Fibroblast of lung (primary cell): ENCODE results near the gene NCOR2.

ENCODE experiments used
- EZH2 ChIP-seq: IDR thresholded peaks from 2 replicates; pipeline ENCODE4 v1.5.1; 2012; ENCODE audit warnings: low read length, control low read depth, mild to moderate bottlenecking; ENCODE audit errors: missing control alignments
- TF ChIP-seq, protein P1 (sequence below), 2 donors: IDR thresholded peaks in 1 of 2; conservative IDR thresholded peaks in 1 of 2; 1 replicate in 1 of 2; 2 replicates in 1 of 2; pipeline ENCODE4 v1.5.1; 2011 to 2012; ENCODE audit warnings: low read length in 2 of 2, control low read depth in 1 of 2, inconsistent platforms in 1 of 2, low read depth in 1 of 2, mild to moderate bottlenecking in 1 of 2

DNA sequence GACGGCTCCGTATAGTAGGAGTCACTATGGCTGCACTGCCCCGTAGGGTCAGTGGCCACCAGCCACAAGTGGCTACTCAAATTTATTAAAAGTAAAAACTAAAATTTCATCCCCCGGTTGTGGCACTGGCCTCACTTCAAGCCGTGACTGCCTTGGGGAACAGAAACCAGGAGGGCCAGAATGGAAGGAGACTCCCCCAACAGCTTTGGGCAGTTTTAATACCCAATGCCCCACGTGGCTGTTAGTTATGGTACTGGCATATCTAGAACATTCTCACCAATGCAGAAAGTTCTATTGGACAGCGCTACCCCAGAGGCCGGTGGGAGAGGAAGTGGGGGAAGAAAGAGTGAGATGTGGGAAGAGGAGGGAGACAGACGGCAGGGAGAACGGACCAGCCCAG, 6.2 kb downstream of the NCOR2 start:
- TF ChIP-seq, protein P1, sequence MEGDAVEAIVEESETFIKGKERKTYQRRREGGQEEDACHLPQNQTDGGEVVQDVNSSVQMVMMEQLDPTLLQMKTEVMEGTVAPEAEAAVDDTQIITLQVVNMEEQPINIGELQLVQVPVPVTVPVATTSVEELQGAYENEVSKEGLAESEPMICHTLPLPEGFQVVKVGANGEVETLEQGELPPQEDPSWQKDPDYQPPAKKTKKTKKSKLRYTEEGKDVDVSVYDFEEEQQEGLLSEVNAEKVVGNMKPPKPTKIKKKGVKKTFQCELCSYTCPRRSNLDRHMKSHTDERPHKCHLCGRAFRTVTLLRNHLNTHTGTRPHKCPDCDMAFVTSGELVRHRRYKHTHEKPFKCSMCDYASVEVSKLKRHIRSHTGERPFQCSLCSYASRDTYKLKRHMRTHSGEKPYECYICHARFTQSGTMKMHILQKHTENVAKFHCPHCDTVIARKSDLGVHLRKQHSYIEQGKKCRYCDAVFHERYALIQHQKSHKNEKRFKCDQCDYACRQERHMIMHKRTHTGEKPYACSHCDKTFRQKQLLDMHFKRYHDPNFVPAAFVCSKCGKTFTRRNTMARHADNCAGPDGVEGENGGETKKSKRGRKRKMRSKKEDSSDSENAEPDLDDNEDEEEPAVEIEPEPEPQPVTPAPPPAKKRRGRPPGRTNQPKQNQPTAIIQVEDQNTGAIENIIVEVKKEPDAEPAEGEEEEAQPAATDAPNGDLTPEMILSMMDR (conservative IDR thresholded peaks at IDR 0.05 in 1 of 2, IDR thresholded peaks at IDR 0.05 in 1 of 2; ENCODE audit: low read depth in 1 of 2, low read length in 2 of 2), result no peak
- TF ChIP-seq EZH2, result no peak
